ENCODE results near the gene CDH4.
"Not testable (repeated sequence)": the region's sequence is repeated elsewhere in the genome, so short reads cannot be mapped to it uniquely, and the experiment has no call there.

The CDH4 gene

DNA sequence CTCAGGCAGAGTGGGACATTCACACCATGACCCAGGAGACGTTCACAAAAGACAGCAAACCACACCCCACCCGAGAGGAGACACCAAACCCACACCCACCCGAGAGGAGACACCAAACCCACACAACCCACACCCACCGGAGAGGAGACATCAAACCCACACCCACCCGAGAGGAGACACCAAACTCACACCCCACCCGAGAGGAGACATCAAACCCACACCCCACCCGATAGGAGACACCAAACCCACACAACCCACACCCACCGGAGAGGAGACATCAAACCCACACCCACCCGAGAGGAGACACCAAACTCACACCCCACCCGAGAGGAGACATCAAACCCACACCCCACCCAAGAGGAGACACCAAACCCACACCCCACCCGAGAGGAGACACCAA is 729.6 kb downstream of the CDH4 start:
- not testable (repeated sequence) for DNase-seq (ENCODE audit: low read depth)

GRCh38 chr20:61982191-61982950 is 730.3 kb downstream of the CDH4 start:
- no peak for DNase-seq (ENCODE audit: low read depth)

GRCh38 chr20:61982951-61983315 is 730.9 kb downstream of the CDH4 start:
- no peak for DNase-seq (ENCODE audit: low read depth)

DNA sequence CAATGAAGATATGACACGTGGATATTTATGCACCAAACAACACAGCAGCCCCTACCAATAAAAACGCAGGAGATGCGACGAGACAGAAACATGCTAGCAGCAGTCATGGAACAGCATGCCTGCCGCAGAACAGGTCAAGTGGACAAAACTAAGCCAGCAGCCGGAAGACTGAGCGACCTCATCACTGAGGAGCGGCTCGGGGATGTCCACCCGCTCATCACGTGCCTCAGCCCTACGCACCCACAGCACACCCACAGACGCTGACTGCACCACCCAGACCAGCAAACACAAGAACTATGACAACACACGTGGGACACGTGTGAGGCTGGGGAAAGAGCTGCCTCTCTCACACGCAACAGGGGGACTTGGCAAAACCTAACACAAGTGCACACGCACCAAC is 731.9 kb downstream of the CDH4 start:
- DNase-seq (ENCODE audit: low read depth), result no peak

DNA sequence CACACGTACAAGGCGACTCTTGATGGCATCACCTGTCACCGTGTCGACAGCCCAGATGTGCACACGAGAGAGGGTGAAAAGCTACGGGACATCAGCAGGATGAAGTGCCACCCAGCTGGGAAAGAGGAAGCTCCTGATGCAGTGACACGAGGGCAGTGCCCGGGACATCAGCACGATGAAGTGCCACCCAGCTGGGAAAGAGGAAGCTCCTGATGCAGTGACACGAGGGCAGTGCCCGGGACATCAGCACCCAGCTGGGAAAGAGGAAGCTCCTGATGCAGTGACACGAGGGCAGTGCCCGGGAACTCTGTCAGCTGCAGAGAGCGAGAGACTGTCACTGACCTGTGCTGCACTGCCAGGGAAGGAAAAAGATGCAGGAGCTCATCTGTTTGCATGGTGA is 732.4 kb downstream of the CDH4 start:
- DNase-seq (ENCODE audit: low read depth), result not testable (repeated sequence)

GRCh38 chr20:61985096-61985495 is 733.0 kb downstream of the CDH4 start:
- no peak for DNase-seq (ENCODE audit: low read depth)

DNA sequence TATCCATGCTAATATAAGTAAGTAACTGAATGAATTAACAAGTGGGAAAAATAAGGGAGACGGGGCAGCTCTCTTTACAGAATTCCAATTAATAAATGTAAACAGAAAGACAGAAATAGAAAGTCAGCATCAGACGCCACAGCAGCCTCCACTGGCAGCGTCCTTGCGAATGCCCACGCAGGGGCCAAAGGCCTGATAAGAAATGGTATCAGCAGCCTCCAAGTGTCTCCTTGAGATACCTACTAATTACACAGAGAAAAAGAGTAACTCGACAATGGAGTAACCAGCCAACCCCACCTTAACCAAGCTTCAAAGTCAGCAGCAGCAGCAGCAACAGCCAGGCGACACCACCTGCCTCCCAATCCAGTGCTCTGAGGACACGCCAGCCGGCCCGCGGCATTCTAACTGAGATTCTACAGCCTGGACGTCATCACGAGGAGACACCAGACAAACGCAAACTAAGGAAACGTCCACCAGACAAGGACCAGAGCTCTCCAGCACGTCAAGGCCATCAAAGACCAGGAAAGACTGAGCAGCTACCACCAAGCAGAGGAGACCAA is 734.8 kb downstream of the CDH4 start:
- no peak for DNase-seq (ENCODE audit: low read depth)

DNA sequence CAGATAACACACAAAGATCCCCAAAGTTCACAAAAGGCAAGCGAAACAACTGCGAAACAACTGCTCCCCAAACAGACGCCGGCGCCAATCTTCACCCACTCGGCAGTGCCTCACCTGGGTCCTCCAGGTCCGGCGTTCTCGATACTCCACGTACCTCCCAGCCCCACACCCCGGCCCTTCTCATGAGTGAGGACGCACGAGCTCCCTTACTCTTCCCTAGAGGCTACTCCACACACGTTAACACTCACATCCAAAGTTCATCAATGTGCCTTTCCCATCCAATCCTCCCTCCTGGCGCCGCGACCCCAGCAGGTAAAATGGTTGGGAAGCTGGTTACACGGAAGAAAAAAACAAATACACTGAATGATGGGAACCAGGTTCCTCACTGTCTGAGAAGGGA is 736.6 kb downstream of the CDH4 start:
- DNase-seq (ENCODE audit: low read depth), result no peak

GRCh38 chr20:61989741-61990140 is 737.7 kb downstream of the CDH4 start:
- DNase-seq (ENCODE audit: low read depth), result no peak
